ENCODE results near the gene CYP3A7.

DNA sequence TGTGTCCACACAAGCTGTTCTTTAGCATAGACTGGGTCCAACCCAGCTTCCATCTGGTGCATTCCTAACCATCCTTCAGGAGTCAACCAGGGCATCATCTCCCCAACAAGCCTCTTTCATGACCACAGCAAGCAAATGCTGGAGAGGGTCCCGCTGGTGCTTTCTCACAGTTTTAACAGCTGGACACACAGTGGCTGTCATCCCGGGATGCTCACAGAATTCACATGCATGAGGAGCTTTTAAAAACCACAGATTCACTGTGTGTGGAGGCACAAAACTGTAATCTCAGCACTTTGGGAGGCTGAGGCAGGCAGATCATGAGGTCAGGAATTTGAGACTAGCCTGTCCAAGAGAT is 6.4 kb upstream of the CYP3A7 start:
- TF ChIP-seq CTCF (conservative IDR thresholded peaks at IDR 0.05 in 1 of 2, IDR thresholded peaks at IDR 0.05 in 1 of 2; ENCODE audit: low read depth in 1 of 2, low read length in 2 of 2) (no peak), EZH2 (IDR thresholded peaks at IDR 0.05; ENCODE audit: low read length, missing control alignments) (no peak)

Data from fibroblast of lung (primary cell).